Activated CD8-positive, alpha-beta memory T cell treated with anti-CD3 and anti-CD28 coated beads, Interleukin-2, amount 50 U/mL, for 4 hours (primary cell): ENCODE results near the gene KLK2.

Experiments
- DNase-seq: peaks from one replicate; pipeline ENCODE4 v3.0.0-alpha.2; 2020

KLK2 gene

DNA sequence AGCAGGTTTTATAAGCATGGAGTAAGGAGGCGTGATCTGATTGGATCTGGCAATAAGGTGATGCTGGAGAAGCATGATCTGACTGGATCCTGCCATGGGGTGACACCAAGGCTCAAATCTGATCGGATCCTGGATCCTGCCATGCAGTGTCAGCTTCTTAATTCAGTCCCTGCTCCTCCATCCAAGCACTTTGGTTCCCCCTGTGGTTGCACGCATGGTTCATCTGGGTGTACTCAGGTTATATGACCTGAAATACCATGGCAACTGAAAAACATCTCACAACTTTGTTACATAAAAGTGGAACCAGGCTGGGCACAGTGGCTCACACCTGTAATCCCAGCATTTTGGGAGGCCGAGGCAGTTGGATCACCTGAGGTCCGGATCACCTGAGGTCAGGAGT is 55.6 kb downstream of the KLK2 start:
- no peak for DNase-seq
